Measurements from ENCODE around the gene GOLGA6A. TPM values are rescaled to one million over a fixed set of nuclear protein-coding genes. Genes with fewer than 3 reads are reported as not detected.
"Not testable (repeated sequence)": the region's sequence is repeated elsewhere in the genome, so short reads cannot be mapped to it uniquely, and the experiment has no call there.

GOLGA6A gene
- total and polyA plus RNA-seq, 2 of the 8 experiments (the other 6 are each of a cell fraction or from before 2014, with no cell fraction given) = 0.80 to 1.0 TPM

DNA sequence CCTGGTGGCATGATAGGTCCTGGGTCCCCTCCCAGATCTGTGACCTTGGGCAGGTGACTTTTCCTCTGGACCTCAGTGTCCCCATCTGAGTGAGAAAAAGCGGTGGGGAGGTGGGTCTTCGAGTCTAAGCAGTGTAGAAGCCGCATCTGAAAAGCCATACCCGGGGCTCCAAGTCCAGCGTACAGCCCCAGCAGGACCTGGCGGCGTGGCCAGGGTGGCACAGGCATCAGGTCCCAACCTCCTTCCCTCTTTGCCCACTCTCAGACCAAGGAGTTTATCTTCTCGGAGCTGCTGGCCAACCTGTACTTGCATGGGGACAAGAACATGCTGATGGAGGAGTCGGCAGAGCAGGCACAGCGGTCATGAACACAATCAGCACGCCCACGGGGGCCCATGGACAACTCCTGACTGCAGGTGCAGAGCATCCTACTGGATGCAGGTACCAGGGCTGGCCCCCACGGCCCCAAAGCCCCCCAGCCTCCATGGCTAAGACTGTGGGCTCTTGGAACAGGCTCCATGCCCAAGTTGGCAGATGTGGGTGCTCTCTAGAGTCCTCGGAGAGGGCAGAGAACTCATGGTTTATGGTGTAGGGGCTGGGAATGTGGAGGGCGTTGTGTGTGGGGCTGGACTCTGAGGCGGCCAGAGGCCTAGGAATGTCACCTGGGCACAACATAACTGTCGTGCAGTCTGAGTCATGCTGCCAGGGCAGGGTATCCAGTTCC lies 18.8 kb downstream of the GOLGA6A start:
- H2BK15ac ChIP-seq (ENCODE audit: low read length); H3K4me2 ChIP-seq (ENCODE audit: insufficient read depth in 1 of 2, low read depth in 2 of 2, low read length in 2 of 2); H3K27me3 ChIP-seq (replicated peaks in 1 of 4; ENCODE audit: control insufficient read depth in 3 of 4, extremely low read depth in 1 of 4, insufficient read depth in 3 of 4, low read length in 3 of 4); H4K20me1 ChIP-seq (replicated peaks in 1 of 2; ENCODE audit: control insufficient read depth in 1 of 2, insufficient read depth in 2 of 2, low read length in 2 of 2); H3K9me3 ChIP-seq (ENCODE audit: insufficient read depth in 2 of 2, low read depth in 1 of 2, low read length in 1 of 2); H2BK120ac ChIP-seq (replicated peaks; ENCODE audit: low read depth, low read length); H3K36me3 ChIP-seq (ENCODE audit: control insufficient read depth in 2 of 4, insufficient read depth in 4 of 4, low read length in 3 of 4); H2BK12ac ChIP-seq (ENCODE audit: low read depth, low read length); POLR2A ChIA-PET (ENCODE audit: partially characterized antibody); H3K9ac ChIP-seq (replicated peaks in 1 of 4; ENCODE audit: extremely low read depth in 1 of 4, low read depth in 3 of 4, low read length in 3 of 4); H2BK20ac ChIP-seq (ENCODE audit: low read length); H3K23me2 ChIP-seq (ENCODE audit: low read depth, low read length); H3K56ac ChIP-seq (replicated peaks; ENCODE audit: insufficient read length, low read depth, low read length); H3K18ac ChIP-seq (ENCODE audit: extremely low read depth, low read length); H3K79me2 ChIP-seq (ENCODE audit: control insufficient read depth in 1 of 2, insufficient read depth in 2 of 2, low read length in 2 of 2); H3K4me1 ChIP-seq (replicated peaks in 1 of 4; ENCODE audit: control insufficient read depth in 3 of 4, insufficient read depth in 4 of 4, low read length in 3 of 4); H4K91ac ChIP-seq (replicated peaks; ENCODE audit: insufficient read length, low read length); H4K8ac ChIP-seq (ENCODE audit: extremely low read depth, insufficient read depth, low read length); H3K4ac ChIP-seq (replicated peaks; ENCODE audit: insufficient read length, low read depth, low read length); FAIRE-seq; H3K4me3 ChIP-seq (ENCODE audit: extremely low read depth in 1 of 4, insufficient read depth in 2 of 4, low read depth in 3 of 4, low read length in 4 of 4); H2AK5ac ChIP-seq (ENCODE audit: low read depth, low read length); H3K79me1 ChIP-seq (ENCODE audit: low read depth, low read length); DNase-seq (ENCODE audit: low read depth in 1 of 2, low spot score in 2 of 2); H3K14ac ChIP-seq (ENCODE audit: insufficient read length); H2AFZ ChIP-seq (ENCODE audit: low read length); H3K27ac ChIP-seq (ENCODE audit: low read depth, low read length); H4K5ac ChIP-seq (ENCODE audit: insufficient read length, low read depth, low read length); H2BK5ac ChIP-seq (ENCODE audit: low read depth, low read length); H3K23ac ChIP-seq (ENCODE audit: insufficient read length): not testable (repeated sequence)
- WGBS, 2 experiments (ENCODE audit: extremely low coverage in 1 of 2, insufficient coverage in 1 of 2, insufficient read length in 1 of 2, insufficient replicate concordance in 2 of 2, low coverage in 1 of 2, low lambda C conversion rate in 2 of 2, missing lambda C conversion rate in 1 of 2) = 84% methylated on average over 8 of the region's 17 CpGs; no CpG with 5 or more reads in 1 of the 2 experiments
- CTCF ChIA-PET (ENCODE audit: partially characterized antibody) = interaction anchor here (1.2 to 1.8 kb wide), 4 partner anchors 9 to 21 kb away, joined by 3 to 11 read pairs (median 5); no protein-coding TSS in a partner anchor

Measured in H1 (cell line).